A549 (cell line): Measurements from ENCODE around the gene TFDP2.

Experiments
- BHLHE40 ChIP-seq: IDR thresholded peaks from 2 replicates; pipeline ENCODE4 v1.6.1; 2012; ENCODE audit warnings: low read depth, low read length, inconsistent platforms
- REST ChIP-seq: fragments of 200-600 bp; sonication (generic); IDR thresholded peaks from 2 replicates; pipeline ENCODE4 v1.6.1; 2016; ENCODE audit warnings: antibody characterized with exemption, mild to moderate bottlenecking, moderate library complexity

- TF ChIP-seq BHLHE40 = no peak
- no peak for TF ChIP-seq REST
Measured at GRCh38 chr3:142152384-142152783, 3.0 kb upstream of the TFDP2 start.
